ENCODE measurements around the gene ZNF439.
"Not testable (repeated sequence)": the region's sequence is repeated elsewhere in the genome, so short reads cannot be mapped to it uniquely, and the experiment has no call there.

The ZNF439 gene

GRCh38 chr19:11848594-11849469, at the start of gene ZNF439:
TSS of gene ZNF439 (plus strand) at chr19:11848726. CDS start at chr19:11848868, 142 bp downstream.
- DNase-seq (ENCODE audit: low read depth in 2 of 2): peak; percentile 68 to 87

GRCh38 chr19:11806354-11807098, 42.0 kb upstream of the ZNF439 start:
- DNase-seq (ENCODE audit: low read depth in 2 of 2): no peak

- DNase-seq (ENCODE audit: low read depth in 2 of 2): no peak
Measured at GRCh38 chr19:11807099-11807380, 41.5 kb upstream of the ZNF439 start.

- DNase-seq (ENCODE audit: low read depth in 2 of 2): no peak
Measured at GRCh38 chr19:11813703-11814028, 34.9 kb upstream of the ZNF439 start.

- DNase-seq (ENCODE audit: low read depth in 2 of 2): peak; percentile 86 to 87
Measured at GRCh38 chr19:11814029-11814699, 34.4 kb upstream of the ZNF439 start, which contains the start of gene ZNF440. TSS of gene ZNF440 (plus strand) at chr19:11814273. CDS start at chr19:11814448, 175 bp downstream.

- DNase-seq (ENCODE audit: low read depth in 2 of 2): no peak
Measured at GRCh38 chr19:11814700-11815035, 33.9 kb upstream of the ZNF439 start.

- DNase-seq (ENCODE audit: low read depth in 2 of 2): no peak
Measured at GRCh38 chr19:11821474-11822109, 26.9 kb upstream of the ZNF439 start.

GRCh38 chr19:11828957-11829876, 19.3 kb upstream of the ZNF439 start:
- DNase-seq (ENCODE audit: low read depth in 2 of 2): not testable (repeated sequence)

- no peak for DNase-seq (ENCODE audit: low read depth in 2 of 2)
Measured at GRCh38 chr19:11832253-11832912, 16.1 kb upstream of the ZNF439 start.

- DNase-seq (ENCODE audit: low read depth in 2 of 2): no peak
Measured at GRCh38 chr19:11833541-11833940, 15.0 kb upstream of the ZNF439 start.

GRCh38 chr19:11835626-11836066, 12.9 kb upstream of the ZNF439 start:
- DNase-seq (ENCODE audit: low read depth in 2 of 2): not testable (repeated sequence)

GRCh38 chr19:11843722-11844121, 4.8 kb upstream of the ZNF439 start:
- DNase-seq (ENCODE audit: low read depth in 2 of 2): no peak

- not testable (repeated sequence) for DNase-seq (ENCODE audit: low read depth in 2 of 2)
Measured at GRCh38 chr19:11847615-11848014, 911 bp upstream of the ZNF439 start.

GRCh38 chr19:11848200-11848593, 329 bp upstream of the ZNF439 start:
- DNase-seq (ENCODE audit: low read depth in 2 of 2): no peak

GRCh38 chr19:11850289-11850688, 1.8 kb downstream of the ZNF439 start:
- not testable (repeated sequence) for DNase-seq (ENCODE audit: low read depth in 2 of 2)

GRCh38 chr19:11853358-11853757, 4.8 kb downstream of the ZNF439 start:
- DNase-seq (ENCODE audit: low read depth in 2 of 2): no peak

- DNase-seq (ENCODE audit: low read depth in 2 of 2): no peak
Measured at GRCh38 chr19:11856596-11857250, 8.2 kb downstream of the ZNF439 start.

- DNase-seq (ENCODE audit: low read depth in 2 of 2): no peak
Measured at GRCh38 chr19:11860721-11861120, 12.2 kb downstream of the ZNF439 start.

GRCh38 chr19:11861301-11861700, 12.8 kb downstream of the ZNF439 start:
- no peak for DNase-seq (ENCODE audit: low read depth in 2 of 2)

- not testable (repeated sequence) for DNase-seq (ENCODE audit: low read depth in 2 of 2)
Measured at GRCh38 chr19:11867766-11868165, 19.2 kb downstream of the ZNF439 start.

All from stimulated activated CD8-positive, alpha-beta memory T cell treated with anti-CD3 and anti-CD28 coated beads, Interleukin-2, amount 100 ng/mL, for 48 hours (primary cell).